Measurements from ENCODE around the gene PLCB3. TPM values are rescaled to one million over a fixed set of nuclear protein-coding genes. Genes with fewer than 3 reads are reported as not detected.

The PLCB3 gene
- total RNA-seq, 1 experiment from 2014 or later, result 69.0 TPM

- POLR2A ChIA-PET (ENCODE audit: unreplicated experiment), result interaction anchor here (1.0 kb wide), 1 partner anchor 8 kb away, joined by 12 read pairs; the partner anchor contains the start of gene PPP1R14B
- H3K4me1 ChIP-seq (ENCODE audit: insufficient read depth, low read length), result peaks cover 61% of the 10 kb centered on the region
- H3K9ac ChIP-seq (ENCODE audit: low read length), result no peak overlapping the region
These were observed 13.3 kb upstream of the PLCB3 start for GRCh38 chr11:64238076-64238475.

GRCh38 chr11:64238999-64239398 is 12.3 kb upstream of the PLCB3 start:
- Histone ChIP-seq H3K79me2 (ENCODE audit: low read length) (peaks cover 31% of the 10 kb centered on the region), H3K4me1 (ENCODE audit: insufficient read depth, low read length) (peaks cover 65% of the 10 kb centered on the region), H3K4me3 (ENCODE audit: low read length) (no peak overlapping the region), H3K27me3 (ENCODE audit: low read length) (no peaks in the 10 kb centered on the region), H2AFZ (ENCODE audit: low read length) (no peak overlapping the region), H3K36me3 (ENCODE audit: low read depth, low read length) (peaks cover 7% of the 10 kb centered on the region; the same call in 1 of the 2 replicates), H3K9me3 (ENCODE audit: low read length) (no peaks in the 10 kb centered on the region), H3K9ac (ENCODE audit: low read length) (no peak overlapping the region), H3K27ac (ENCODE audit: low read length) (no peak overlapping the region), H3F3A (ENCODE audit: low read length, unreplicated experiment) (peaks cover 16% of the 10 kb centered on the region), H3K9me2 (replicated peaks; ENCODE audit: low read length) (no peaks in the 10 kb centered on the region), H4K20me1 (ENCODE audit: low read length) (no peaks in the 10 kb centered on the region), H3K4me2 (ENCODE audit: low read length) (no peak overlapping the region)
- intact Hi-C loops (cut with micrococcal nuclease), result no loop called here
- CTCF ChIA-PET, result no interaction called here
- POLR2A ChIA-PET (ENCODE audit: unreplicated experiment), result no interaction called here
- no peak for DNase-seq
- no peak for ATAC-seq
- TF ChIP-seq EZH2phosphoT487 (IDR thresholded peaks at IDR 0.05; ENCODE audit: borderline replicate concordance, low read length), result no peak
- no peak for TF ChIP-seq CTCF (conservative IDR thresholded peaks at IDR 0.05; ENCODE audit: low read depth, low read length)
- no peak for TF ChIP-seq EZH2 (IDR thresholded peaks at IDR 0.05; ENCODE audit: low read length, unreplicated experiment)
- no TSS peak for BruUV-seq (replicated peaks)

More at GRCh38 chr11:64238076-64238475, 13.3 kb upstream of the PLCB3 start:
- Histone ChIP-seq H3K79me2 (ENCODE audit: low read length) (peaks cover 22% of the 10 kb centered on the region), H3K36me3 (ENCODE audit: low read depth, low read length) (no peaks in the 10 kb centered on the region; the same call in 1 of the 2 replicates), H3K9me3 (ENCODE audit: low read length) (no peaks in the 10 kb centered on the region), H3K4me3 (ENCODE audit: low read length) (no peak overlapping the region), H3K27ac (ENCODE audit: low read length) (no peak overlapping the region), H4K20me1 (ENCODE audit: low read length) (no peaks in the 10 kb centered on the region), H3K4me2 (ENCODE audit: low read length) (peak overlapping the region; percentile 66), H3K27me3 (ENCODE audit: low read length) (no peaks in the 10 kb centered on the region), H2AFZ (ENCODE audit: low read length) (no peak overlapping the region), H3F3A (ENCODE audit: low read length, unreplicated experiment) (peaks cover 16% of the 10 kb centered on the region), H3K9me2 (replicated peaks; ENCODE audit: low read length) (no peaks in the 10 kb centered on the region)
- intact Hi-C loops (cut with micrococcal nuclease), result no loop called here
- DNase-seq (no peak), ATAC-seq (no peak)
- BruUV-seq (replicated peaks), result no TSS peak
- TF ChIP-seq EZH2 (IDR thresholded peaks at IDR 0.05; ENCODE audit: low read length, unreplicated experiment) (no peak), CTCF (conservative IDR thresholded peaks at IDR 0.05; ENCODE audit: low read depth, low read length) (no peak), EZH2phosphoT487 (IDR thresholded peaks at IDR 0.05; ENCODE audit: borderline replicate concordance, low read length) (no peak)
- CTCF ChIA-PET, result interaction anchor here (1.1 to 1.2 kb wide), 3 partner anchors 8 to 39 kb away, joined by 3 to 4 read pairs (median 3); no protein-coding TSS in a partner anchor
